ENCODE measurements around the gene HOXA6.

Gene HOXA6

GRCh38 chr7:27137640-27138315 lies 9.8 kb downstream of the HOXA6 start:
- no peak for DNase-seq (ENCODE audit: low spot score)

- no peak for DNase-seq (ENCODE audit: low spot score)
Observed at GRCh38 chr7:27134392-27134791, 13.2 kb downstream of the HOXA6 start.

- DNase-seq (ENCODE audit: low spot score): no peak
Observed at GRCh38 chr7:27133409-27134231, 14.0 kb downstream of the HOXA6 start.

GRCh38 chr7:27132978-27133377 lies 14.6 kb downstream of the HOXA6 start:
- no peak for DNase-seq (ENCODE audit: low spot score)

- no peak for DNase-seq (ENCODE audit: low spot score)
Observed at GRCh38 chr7:27132214-27132613, 15.4 kb downstream of the HOXA6 start.

- DNase-seq (ENCODE audit: low spot score): no peak
Observed at GRCh38 chr7:27131390-27131819, 16.2 kb downstream of the HOXA6 start.

- peak; percentile 78 for DNase-seq (ENCODE audit: low spot score)
Observed at GRCh38 chr7:27130540-27131389, 16.8 kb downstream of the HOXA6 start, which contains the start of gene HOXA4. HOXA4 (minus strand) TSS chr7:27130757; CDS start chr7:27130733, 24 bp downstream.

- DNase-seq (ENCODE audit: low spot score): peak; percentile 46
Observed at GRCh38 chr7:27129729-27130539, 17.6 kb downstream of the HOXA6 start.

GRCh38 chr7:27128776-27129728 lies 18.5 kb downstream of the HOXA6 start:
- no peak for DNase-seq (ENCODE audit: low spot score)

- DNase-seq (ENCODE audit: low spot score): no peak
Observed at GRCh38 chr7:27128034-27128433, 19.5 kb downstream of the HOXA6 start.

GRCh38 chr7:27126596-27127327 lies 20.8 kb downstream of the HOXA6 start:
- no peak for DNase-seq (ENCODE audit: low spot score)

GRCh38 chr7:27125986-27126394 lies 21.6 kb downstream of the HOXA6 start:
- DNase-seq (ENCODE audit: low spot score): no peak

- peak; percentile 22 for DNase-seq (ENCODE audit: low spot score)
Observed at GRCh38 chr7:27124902-27125689, 22.5 kb downstream of the HOXA6 start.

- no peak for DNase-seq (ENCODE audit: low spot score)
Observed at GRCh38 chr7:27124096-27124901, 23.3 kb downstream of the HOXA6 start.

- DNase-seq (ENCODE audit: low spot score): no peak
Observed at GRCh38 chr7:27123477-27124053, 24.0 kb downstream of the HOXA6 start.

GRCh38 chr7:27123007-27123476 lies 24.5 kb downstream of the HOXA6 start:
- no peak for DNase-seq (ENCODE audit: low spot score)

All from D341Med (cell line).